Measurements from ENCODE around the gene ZNF670.
"Not testable (repeated sequence)": the region's sequence is repeated elsewhere in the genome, so short reads cannot be mapped to it uniquely, and the experiment has no call there.

ZNF670 gene
- 0.63 to 6.0 (median 4.3) reads per million in 9 experiments for total RNA-seq

GRCh38 chr1:247078258-247079140 lies at the start of gene ZNF670:
ZNF670 (minus strand) TSS chr1:247078811; CDS start chr1:247078596, 215 bp downstream.
- ATAC-seq (replicated peaks), result peak; percentile 92
- Mint-ChIP-seq H3K36me3 (ENCODE audit: insufficient read depth) (peaks cover 12% of the 10 kb centered on the region), H3K9me3 (no peaks in the 10 kb centered on the region), H3K27me3 (peaks cover 0 to 13% of the 10 kb centered on the region in 2 donors), H3K4me1 (ENCODE audit: low read depth in 2 of 2) (peaks cover 31 to 32% of the 10 kb centered on the region in 2 donors), H3K27ac (peak within 1 kb of the TSS; percentile 93), H3K4me3 (peak within 1 kb of the TSS; percentile 89 to 94)
- peak; percentile 54 to 65 (median 57) for DNase-seq

GRCh38 chr1:247127519-247128282 lies 49.1 kb upstream of the ZNF670 start:
- ATAC-seq (replicated peaks); H3K9me3 Mint-ChIP-seq; H3K36me3 Mint-ChIP-seq (ENCODE audit: insufficient read depth); H3K27me3 Mint-ChIP-seq; H3K4me1 Mint-ChIP-seq (ENCODE audit: low read depth in 2 of 2); DNase-seq: not testable (repeated sequence)
- peak overlapping the region; percentile 66 to 83 for H3K27ac Mint-ChIP-seq
- peak overlapping the region; percentile 68 to 85 for H3K4me3 Mint-ChIP-seq

GRCh38 chr1:247126601-247127000 lies 48.0 kb upstream of the ZNF670 start:
- not testable (repeated sequence) for H3K36me3 Mint-ChIP-seq (ENCODE audit: insufficient read depth); DNase-seq; H3K4me1 Mint-ChIP-seq (ENCODE audit: low read depth in 2 of 2); H3K27ac Mint-ChIP-seq; H3K4me3 Mint-ChIP-seq; H3K27me3 Mint-ChIP-seq; H3K9me3 Mint-ChIP-seq
- peak; percentile 57 for ATAC-seq (replicated peaks)

- not testable (repeated sequence) for H3K36me3 Mint-ChIP-seq (ENCODE audit: insufficient read depth); H3K4me3 Mint-ChIP-seq
These were observed 47.6 kb upstream of the ZNF670 start for GRCh38 chr1:247126166-247126565.

GRCh38 chr1:247121382-247121781 lies 42.8 kb upstream of the ZNF670 start:
- Mint-ChIP-seq H3K36me3 (ENCODE audit: insufficient read depth) (no peaks in the 10 kb centered on the region), H3K4me3 (no peak overlapping the region), H3K27me3 (no peaks in the 10 kb centered on the region), H3K27ac (no peak overlapping the region), H3K9me3 (no peaks in the 10 kb centered on the region), H3K4me1 (ENCODE audit: low read depth in 2 of 2) (no peaks in the 10 kb centered on the region)
- no peak for ATAC-seq (replicated peaks)
- DNase-seq, result no peak

More at GRCh38 chr1:247126166-247126565, 47.6 kb upstream of the ZNF670 start:
- DNase-seq; H3K27me3 Mint-ChIP-seq; H3K4me1 Mint-ChIP-seq (ENCODE audit: low read depth in 2 of 2); H3K27ac Mint-ChIP-seq; H3K9me3 Mint-ChIP-seq: not testable (repeated sequence)
- ATAC-seq (replicated peaks), result peak; percentile 98

- ATAC-seq (replicated peaks); H3K36me3 Mint-ChIP-seq (ENCODE audit: insufficient read depth); H3K4me1 Mint-ChIP-seq (ENCODE audit: low read depth in 2 of 2); H3K27ac Mint-ChIP-seq; DNase-seq; H3K4me3 Mint-ChIP-seq; H3K9me3 Mint-ChIP-seq; H3K27me3 Mint-ChIP-seq: not testable (repeated sequence)
These were observed 41.7 kb upstream of the ZNF670 start for GRCh38 chr1:247120408-247120668.

- DNase-seq, result no peak
- Mint-ChIP-seq H3K4me3 (no peak overlapping the region), H3K9me3 (no peaks in the 10 kb centered on the region)
These were observed 41.2 kb upstream of the ZNF670 start for GRCh38 chr1:247119600-247120407.

GRCh38 chr1:247118946-247119446 lies 40.4 kb upstream of the ZNF670 start:
- H3K27ac Mint-ChIP-seq, result no peak overlapping the region
- no peak for ATAC-seq (replicated peaks)
- H3K4me1 Mint-ChIP-seq (ENCODE audit: low read depth in 2 of 2), result peaks cover 3% of the 10 kb centered on the region in 2 donors
- H3K27me3 Mint-ChIP-seq, result peaks cover 0 to 13% of the 10 kb centered on the region in 2 donors
- DNase-seq, result no peak
- no peaks in the 10 kb centered on the region for H3K36me3 Mint-ChIP-seq (ENCODE audit: insufficient read depth)
- no peak overlapping the region for H3K4me3 Mint-ChIP-seq
- no peaks in the 10 kb centered on the region for H3K9me3 Mint-ChIP-seq

More at GRCh38 chr1:247119600-247120407, 41.2 kb upstream of the ZNF670 start:
- Mint-ChIP-seq H3K4me1 (ENCODE audit: low read depth in 2 of 2) (peaks cover 3% of the 10 kb centered on the region in 2 donors), H3K36me3 (ENCODE audit: insufficient read depth) (no peaks in the 10 kb centered on the region), H3K27me3 (peaks cover 0 to 5% of the 10 kb centered on the region in 2 donors), H3K27ac (no peak overlapping the region)
- ATAC-seq (replicated peaks), result no peak

GRCh38 chr1:247115545-247115944 lies 36.9 kb upstream of the ZNF670 start:
- Mint-ChIP-seq H3K4me1 (ENCODE audit: low read depth in 2 of 2) (peaks cover 8 to 10% of the 10 kb centered on the region in 2 donors), H3K36me3 (ENCODE audit: insufficient read depth) (no peaks in the 10 kb centered on the region), H3K9me3 (no peaks in the 10 kb centered on the region), H3K27ac (no peak overlapping the region), H3K27me3 (peaks cover 16 to 37% of the 10 kb centered on the region in 2 donors), H3K4me3 (no peak overlapping the region)
- no peak for ATAC-seq (replicated peaks)
- no peak for DNase-seq

- Mint-ChIP-seq H3K27ac (no peak overlapping the region), H3K27me3 (peaks cover 18 to 41% of the 10 kb centered on the region in 2 donors)
- no peak for ATAC-seq (replicated peaks)
These were observed 36.5 kb upstream of the ZNF670 start for GRCh38 chr1:247115141-247115510.

GRCh38 chr1:247114351-247115140 lies 35.9 kb upstream of the ZNF670 start:
- DNase-seq, result no peak
- Mint-ChIP-seq H3K4me1 (ENCODE audit: low read depth in 2 of 2) (peaks cover 8 to 11% of the 10 kb centered on the region in 2 donors), H3K36me3 (ENCODE audit: insufficient read depth) (no peaks in the 10 kb centered on the region), H3K27ac (no peak overlapping the region), H3K9me3 (no peaks in the 10 kb centered on the region), H3K4me3 (no peak overlapping the region), H3K27me3 (peaks cover 24 to 47% of the 10 kb centered on the region in 2 donors)
- no peak for ATAC-seq (replicated peaks)

More at GRCh38 chr1:247115141-247115510, 36.5 kb upstream of the ZNF670 start:
- Mint-ChIP-seq H3K4me1 (ENCODE audit: low read depth in 2 of 2) (peaks cover 8 to 11% of the 10 kb centered on the region in 2 donors), H3K9me3 (no peaks in the 10 kb centered on the region), H3K36me3 (ENCODE audit: insufficient read depth) (no peaks in the 10 kb centered on the region), H3K4me3 (no peak overlapping the region)
- no peak for DNase-seq

- H3K36me3 Mint-ChIP-seq (ENCODE audit: insufficient read depth), result no peaks in the 10 kb centered on the region
- no peak overlapping the region for H3K4me3 Mint-ChIP-seq
- H3K9me3 Mint-ChIP-seq, result no peaks in the 10 kb centered on the region
- peaks cover 8 to 11% of the 10 kb centered on the region in 2 donors for H3K4me1 Mint-ChIP-seq (ENCODE audit: low read depth in 2 of 2)
- DNase-seq (no peak), ATAC-seq (replicated peaks) (no peak)
- H3K27me3 Mint-ChIP-seq, result peaks cover 31 to 54% of the 10 kb centered on the region in 2 donors
- H3K27ac Mint-ChIP-seq, result no peak overlapping the region
These were observed 35.2 kb upstream of the ZNF670 start for GRCh38 chr1:247113733-247114271.

Measured in effector memory CD8-positive, alpha-beta T cell (primary cell).